CD8-positive, alpha-beta memory T cell (primary cell): ENCODE results near the gene COMMD2. TPM values are rescaled to one million over a fixed set of nuclear protein-coding genes. Genes with fewer than 3 reads are reported as not detected.
A peak's percentile ranks its signal among the peaks of the same experiment; 100 is the strongest.

Experiments
- CTCF ChIA-PET: fragments of 350-600 bp; sonication (Branson Sonifier 250); formaldehyde crosslinking; loops from one replicate; lab custom pipeline; 2021; ENCODE audit warnings: antibody characterized with exemption; lab: Charles Lee
- POLR2A ChIA-PET: fragments of 350-600 bp; sonication (Branson Sonifier 250); formaldehyde crosslinking; loops from one replicate; lab custom pipeline; 2021; ENCODE audit warnings: antibody characterized with exemption; lab: Charles Lee
- DNase-seq, 5 donors: peaks; one replicate each; pipeline versions ENCODE4 v3.0.0 to v3.0.0-alpha.2; 2020 to 2022; ENCODE audit warnings: mixed read lengths in 1 of 5
- H3K27ac ChIP-seq: one replicate; pipeline ENCODE4 v1.7.0; 2013; ENCODE audit warnings: low read depth, mild to moderate bottlenecking, low read length, moderate library complexity
- H3K27me3 ChIP-seq: 2 replicates; pipeline ENCODE4 v1.7.0; 2013; ENCODE audit warnings: low read length, mild to moderate bottlenecking; ENCODE audit not compliant: insufficient read depth, poor library complexity, severe bottlenecking
- H3K36me3 ChIP-seq: 2 replicates; pipeline ENCODE4 v1.7.0; 2013; ENCODE audit warnings: mild to moderate bottlenecking, low read length, moderate library complexity; ENCODE audit not compliant: insufficient read depth
- H3K4me1 ChIP-seq: 2 replicates; pipeline ENCODE4 v1.7.0; 2013; ENCODE audit warnings: mild to moderate bottlenecking, low read length, moderate library complexity; ENCODE audit not compliant: insufficient read depth
- H3K4me3 ChIP-seq: 2 replicates; pipeline ENCODE4 v1.7.0; 2013; ENCODE audit warnings: mild to moderate bottlenecking, low read length
- H3K9me3 ChIP-seq: 2 replicates; pipeline ENCODE4 v1.7.0; 2013; ENCODE audit warnings: mild to moderate bottlenecking, low read length
- H3K27ac Mint-ChIP-seq, 8 donors: one replicate each; pipeline ENCODE4 v1.8.0; 2020 to 2021; ENCODE audit warnings: mixed read lengths in 8 of 8, mild to moderate bottlenecking in 6 of 8, inconsistent platforms in 3 of 8, moderate library complexity in 3 of 8
- H3K27me3 Mint-ChIP-seq, 2 donors: one replicate each; pipeline ENCODE4 v1.8.0; 2020 to 2021; ENCODE audit warnings: mixed read lengths in 2 of 2, mild to moderate bottlenecking in 1 of 2, moderate library complexity in 1 of 2
- H3K36me3 Mint-ChIP-seq, 3 donors: one replicate each; pipeline ENCODE4 v1.8.0; 2020 to 2021; ENCODE audit warnings: mixed read lengths in 3 of 3, inconsistent platforms in 1 of 3, mild to moderate bottlenecking in 1 of 3
- H3K4me1 Mint-ChIP-seq, 3 donors: one replicate each; pipeline ENCODE4 v1.8.0; 2020 to 2021; ENCODE audit warnings: mixed read lengths in 3 of 3, inconsistent platforms in 1 of 3, mild to moderate bottlenecking in 1 of 3
- H3K4me3 Mint-ChIP-seq, 7 donors: one replicate each; pipeline ENCODE4 v1.8.0; 2020 to 2021; ENCODE audit warnings: mixed read lengths in 7 of 7, mild to moderate bottlenecking in 6 of 7, moderate library complexity in 4 of 7, inconsistent platforms in 2 of 7
- H3K9me3 Mint-ChIP-seq, 5 donors: one replicate each; pipeline ENCODE4 v1.8.0; 2020 to 2022; ENCODE audit warnings: mixed read lengths in 5 of 5, mild to moderate bottlenecking in 3 of 5, moderate library complexity in 2 of 5, inconsistent platforms in 1 of 5
- polyA plus RNA-seq: library from polyadenylated mRNA; unstranded; fragments of 300-500 nt; fragmentation: Illumina TruSeq; gene quantifications from one replicate; pipeline ENCODE4 v1.2.3, GENCODE V29; 2021
- total RNA-seq, 2 experiments: library from RNA; stranded (reverse); gene quantifications; one replicate each; pipeline ENCODE4 v1.2.3, GENCODE V29; 2021

COMMD2 gene
- total RNA-seq (10 to 100 TPM; 42.4 to 48.4 TPM), polyA plus RNA-seq (68.4 TPM)

DNA sequence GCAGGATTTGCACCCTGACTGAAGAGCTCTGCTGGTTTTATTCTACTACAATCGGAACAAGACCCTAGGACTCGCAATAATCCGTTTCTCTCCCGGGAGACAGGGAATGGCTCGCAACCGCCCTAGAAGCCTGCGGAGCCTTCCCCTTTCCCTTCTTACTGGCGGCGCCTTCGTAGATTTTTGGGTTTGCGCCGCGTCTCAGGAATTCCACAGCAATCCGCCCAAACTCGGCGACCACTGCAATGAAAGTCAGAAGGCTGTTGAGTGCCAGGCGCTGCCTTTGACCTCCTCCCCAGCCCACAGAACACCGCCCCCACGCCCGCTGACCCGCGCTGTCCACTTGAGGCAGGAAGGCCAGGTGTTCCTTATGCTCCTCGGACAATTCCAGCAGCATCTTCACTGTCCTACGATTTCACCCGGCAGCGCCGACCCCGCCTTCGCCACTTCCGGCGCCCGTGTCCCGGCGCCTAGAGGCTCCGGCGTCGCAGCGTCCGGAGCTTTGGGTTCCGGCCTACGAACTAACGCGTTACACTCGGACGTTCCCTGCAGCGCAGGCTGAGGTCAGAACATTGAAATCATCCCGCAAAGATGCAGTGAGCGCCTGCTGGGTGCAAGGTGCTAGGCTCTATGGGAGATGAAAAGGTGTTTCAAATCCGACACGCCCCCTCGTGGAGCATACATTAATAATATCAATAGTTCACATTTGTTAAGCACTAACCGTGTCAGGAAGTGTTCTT, at the start of gene COMMD2:
TSS of gene COMMD2 (minus strand) at position 439 of the 737 bp plus-strand sequence. CDS start at position 394, 45 bp downstream.
- Mint-ChIP-seq H3K36me3 (peaks cover 1 to 37% (median 14%) of the 10 kb centered on the region in 3 donors), H3K9me3 (no peaks in the 10 kb centered on the region), H3K27ac (peak within 1 kb of the TSS; percentile 93 to 99 (median 95)), H3K27me3 (no peaks in the 10 kb centered on the region), H3K4me1 (peaks cover 33 to 57% (median 46%) of the 10 kb centered on the region in 3 donors), H3K4me3 (peak within 1 kb of the TSS; percentile 92 to 100 (median 95))
- H3K36me3 ChIP-seq, result no peaks in the 10 kb centered on the region
- peaks cover 21% of the 10 kb centered on the region for H3K4me1 ChIP-seq
- ChIA-PET POLR2A (interaction anchor here (2.2 kb wide), 1 partner anchor 61 kb away, joined by 14 read pairs; the partner anchor contains the start of gene RNF13), CTCF (interaction anchor here (0.7 to 2.5 kb wide), 12 partner anchors 9 to 240 kb away, joined by 3 to 13 read pairs (median 5); partner anchors contain the start of gene RNF13)
- H3K27ac ChIP-seq, result peak within 1 kb of the TSS; percentile 71
- H3K27me3 ChIP-seq, result no peaks in the 10 kb centered on the region
- no peaks in the 10 kb centered on the region for H3K9me3 ChIP-seq
- peak; percentile 56 to 75 (median 65) for DNase-seq
- peak within 1 kb of the TSS; percentile 75 for H3K4me3 ChIP-seq

DNA sequence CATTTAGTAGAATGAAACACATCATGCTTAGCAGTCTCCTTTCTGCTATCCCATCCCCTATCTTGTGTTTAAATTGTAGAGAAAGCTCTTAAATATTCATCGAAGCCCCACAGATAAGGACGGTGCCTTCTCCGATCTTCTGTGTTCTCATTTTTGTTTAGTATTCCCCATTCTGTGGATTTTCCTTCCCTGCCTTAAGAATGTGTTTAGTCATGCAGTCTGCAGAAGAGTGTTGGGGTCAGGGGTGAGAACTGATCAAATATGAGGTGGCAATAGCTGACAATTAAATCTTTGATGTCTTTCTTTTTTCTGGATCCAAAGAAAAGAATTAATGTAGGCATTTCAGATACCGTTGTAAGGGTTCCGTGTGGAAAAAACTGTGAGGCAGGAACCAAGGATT, 49.4 kb upstream of the COMMD2 start:
- no peaks in the 10 kb centered on the region for H3K9me3 ChIP-seq
- H3K36me3 Mint-ChIP-seq, result no peaks in the 10 kb centered on the region
- H3K4me3 ChIP-seq, result no peak overlapping the region
- peaks cover 0 to 3% (median 0%) of the 10 kb centered on the region in 3 donors for H3K4me1 Mint-ChIP-seq
- ChIA-PET CTCF (no interaction called here), POLR2A (no interaction called here)
- H3K27me3 ChIP-seq, result no peaks in the 10 kb centered on the region
- H3K27me3 Mint-ChIP-seq, result peaks cover 9 to 36% of the 10 kb centered on the region in 2 donors
- H3K36me3 ChIP-seq, result no peaks in the 10 kb centered on the region
- no peak overlapping the region for H3K27ac ChIP-seq
- no peaks in the 10 kb centered on the region for H3K4me1 ChIP-seq
- peaks cover 0 to 5% (median 3%) of the 10 kb centered on the region in 5 donors for H3K9me3 Mint-ChIP-seq
- no peak overlapping the region for H3K4me3 Mint-ChIP-seq
- H3K27ac Mint-ChIP-seq, result no peak overlapping the region
- DNase-seq, result no peak

DNA sequence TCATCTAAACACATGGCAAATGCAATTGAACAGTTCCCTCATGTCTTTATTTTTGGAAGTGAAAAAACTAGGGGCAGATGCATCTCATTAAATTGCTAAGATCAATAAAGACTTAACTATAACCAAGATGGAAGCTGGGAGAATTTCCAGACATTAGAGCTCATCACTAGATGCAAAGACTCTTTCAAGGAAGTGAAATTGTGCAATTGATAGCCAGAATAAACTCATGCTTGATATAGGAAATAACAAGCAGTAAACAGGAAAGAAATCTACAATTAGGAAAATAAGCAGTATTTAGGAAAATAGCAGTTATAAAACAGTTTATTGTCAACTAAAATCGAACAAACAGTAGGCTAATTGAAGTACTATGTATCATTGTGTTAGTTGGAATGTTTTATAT, 48.9 kb upstream of the COMMD2 start:
- H3K4me3 Mint-ChIP-seq, result no peak overlapping the region
- CTCF ChIA-PET, result interaction anchor here (1.3 kb wide), 1 partner anchor 49 kb away, joined by 4 read pairs; the partner anchor contains the start of gene COMMD2
- H3K36me3 ChIP-seq, result no peaks in the 10 kb centered on the region

DNA sequence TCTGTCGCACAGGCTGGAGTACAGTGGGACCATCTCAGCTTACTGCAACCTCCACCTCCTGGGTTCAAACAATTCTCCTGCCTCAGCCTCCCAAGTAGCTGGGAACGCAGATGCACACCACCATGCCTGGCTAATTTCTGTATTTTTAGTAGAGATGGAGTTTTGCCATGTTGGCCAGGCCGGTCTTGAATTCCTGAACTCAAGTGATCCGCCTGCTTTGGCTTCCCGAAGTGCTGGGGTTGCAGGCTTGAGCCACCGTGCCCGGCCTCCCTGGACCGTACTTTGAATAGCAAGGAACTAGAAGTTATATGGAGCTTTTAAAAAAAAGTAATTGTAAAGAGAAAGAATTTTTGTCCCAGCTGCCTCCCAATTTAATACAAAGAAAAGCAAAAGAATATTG, 48.4 kb upstream of the COMMD2 start:
- no peak overlapping the region for H3K4me3 Mint-ChIP-seq
- Histone ChIP-seq H3K4me3 (no peak overlapping the region), H3K36me3 (no peaks in the 10 kb centered on the region), H3K27me3 (no peaks in the 10 kb centered on the region), H3K4me1 (no peaks in the 10 kb centered on the region), H3K27ac (no peak overlapping the region), H3K9me3 (no peaks in the 10 kb centered on the region)
- no peak overlapping the region for H3K27ac Mint-ChIP-seq
- CTCF ChIA-PET, result interaction anchor here (1.3 kb wide), 1 partner anchor 48 kb away, joined by 4 read pairs; the partner anchor contains the start of gene COMMD2
- H3K4me1 Mint-ChIP-seq, result no peaks in the 10 kb centered on the region
- POLR2A ChIA-PET, result no interaction called here
- H3K36me3 Mint-ChIP-seq, result no peaks in the 10 kb centered on the region
- H3K9me3 Mint-ChIP-seq, result peaks cover 0 to 5% (median 2%) of the 10 kb centered on the region in 5 donors
- H3K27me3 Mint-ChIP-seq, result peaks cover 5 to 27% of the 10 kb centered on the region in 2 donors
- DNase-seq, result no peak

More for the DNA sequence above, 48.9 kb upstream of the COMMD2 start:
- H3K4me1 ChIP-seq, result no peaks in the 10 kb centered on the region
- Mint-ChIP-seq H3K36me3 (no peaks in the 10 kb centered on the region), H3K27me3 (peaks cover 9 to 32% of the 10 kb centered on the region in 2 donors), H3K27ac (no peak overlapping the region), H3K9me3 (peaks cover 0 to 5% (median 2%) of the 10 kb centered on the region in 5 donors), H3K4me1 (no peaks in the 10 kb centered on the region)
- no peak for DNase-seq
- H3K9me3 ChIP-seq, result no peaks in the 10 kb centered on the region
- H3K27ac ChIP-seq, result no peak overlapping the region
- H3K27me3 ChIP-seq, result no peaks in the 10 kb centered on the region
- POLR2A ChIA-PET, result no interaction called here
- H3K4me3 ChIP-seq, result no peak overlapping the region

DNA sequence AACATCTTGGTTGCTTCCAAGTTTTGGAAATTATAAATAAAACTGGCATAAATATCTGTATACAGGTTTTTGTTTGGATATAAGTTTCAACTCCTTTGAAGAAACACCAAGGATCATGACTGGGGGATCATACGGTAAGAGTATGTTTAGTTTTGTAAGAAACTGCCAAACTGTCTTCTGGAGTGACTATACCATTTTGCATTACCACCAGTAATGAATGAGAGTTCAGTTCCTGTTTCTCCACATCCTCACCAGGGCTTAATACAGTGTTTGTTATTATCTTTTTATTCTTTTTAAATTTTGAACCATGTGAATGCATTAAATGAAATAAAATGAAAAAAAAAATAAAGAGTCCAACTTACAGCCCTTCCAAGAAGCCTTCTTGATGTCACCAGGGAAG, 43.7 kb upstream of the COMMD2 start:
- H3K9me3 Mint-ChIP-seq, result peaks cover 0 to 3% (median 0%) of the 10 kb centered on the region in 5 donors

DNA sequence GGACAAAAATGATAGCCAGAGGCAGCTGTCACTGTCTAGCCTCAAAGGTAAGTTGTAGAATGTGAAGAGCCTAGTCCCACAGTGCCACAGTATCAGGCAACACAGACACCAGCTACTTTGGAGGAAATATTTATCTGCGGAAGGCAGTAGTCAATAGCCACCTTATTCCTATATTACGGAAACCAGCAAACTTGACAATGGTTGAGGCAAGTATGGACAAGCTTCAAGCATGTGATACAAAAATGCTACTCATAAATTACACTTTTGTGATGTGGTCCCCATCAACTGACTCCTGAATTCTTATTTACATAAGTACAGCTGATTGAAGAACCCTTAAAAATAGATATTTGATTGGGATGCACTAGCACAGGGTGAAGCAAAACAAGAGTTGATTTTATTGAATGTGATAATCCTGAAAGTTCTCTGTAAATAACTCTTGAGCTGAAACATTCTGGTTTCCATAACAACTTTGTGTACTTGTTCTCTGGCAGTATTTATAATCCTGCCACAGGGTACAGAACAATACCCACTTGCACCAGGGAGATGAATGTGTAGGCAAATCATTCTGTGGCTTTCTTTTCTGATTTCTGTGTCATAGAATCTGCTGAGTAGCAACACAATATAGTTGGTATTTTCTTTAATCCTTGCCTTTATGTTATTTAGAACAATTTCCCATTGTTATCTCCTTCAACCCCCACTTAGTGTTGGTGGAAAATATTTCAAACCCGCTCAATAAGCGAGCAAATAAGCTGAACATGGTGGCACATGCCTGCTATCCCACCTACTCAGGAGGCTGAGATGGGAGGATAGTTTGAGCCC, 40.4 kb upstream of the COMMD2 start, which contains the start of gene ANKUB1:
TSS of gene ANKUB1 (minus strand) at position 103 of the 819 bp plus-strand sequence. CDS start 188 bp downstream, outside the sequence.
- Mint-ChIP-seq H3K27me3 (peaks cover 18 to 47% of the 10 kb centered on the region in 2 donors), H3K27ac (no peak within 1 kb of the TSS), H3K4me3 (no peak within 1 kb of the TSS), H3K36me3 (no peaks in the 10 kb centered on the region), H3K9me3 (no peaks in the 10 kb centered on the region), H3K4me1 (no peaks in the 10 kb centered on the region)
- Histone ChIP-seq H3K36me3 (no peaks in the 10 kb centered on the region), H3K27me3 (no peaks in the 10 kb centered on the region), H3K4me1 (no peaks in the 10 kb centered on the region), H3K4me3 (no peak within 1 kb of the TSS), H3K9me3 (no peaks in the 10 kb centered on the region), H3K27ac (no peak within 1 kb of the TSS)
- ChIA-PET CTCF (interaction anchor here (1.1 kb wide), 1 partner anchor 15 kb away, joined by 3 read pairs; no protein-coding TSS in a partner anchor), POLR2A (interaction anchor here (0.7 kb wide), 1 partner anchor 960 kb away, joined by 4 read pairs; no protein-coding TSS in a partner anchor)
- no peak for DNase-seq

More for the DNA sequence above, 43.7 kb upstream of the COMMD2 start:
- no peaks in the 10 kb centered on the region for H3K4me1 Mint-ChIP-seq
- H3K27me3 Mint-ChIP-seq, result peaks cover 14 to 39% of the 10 kb centered on the region in 2 donors
- Histone ChIP-seq H3K4me3 (no peak overlapping the region), H3K36me3 (no peaks in the 10 kb centered on the region), H3K4me1 (no peaks in the 10 kb centered on the region), H3K27me3 (no peaks in the 10 kb centered on the region), H3K27ac (no peak overlapping the region), H3K9me3 (no peaks in the 10 kb centered on the region)
- POLR2A ChIA-PET, result no interaction called here
- CTCF ChIA-PET, result interaction anchor here (2.4 kb wide), 1 partner anchor 13 kb away, joined by 11 read pairs; no protein-coding TSS in a partner anchor
- DNase-seq, result no peak
- H3K4me3 Mint-ChIP-seq, result no peak overlapping the region
- H3K27ac Mint-ChIP-seq, result no peak overlapping the region
- no peaks in the 10 kb centered on the region for H3K36me3 Mint-ChIP-seq

DNA sequence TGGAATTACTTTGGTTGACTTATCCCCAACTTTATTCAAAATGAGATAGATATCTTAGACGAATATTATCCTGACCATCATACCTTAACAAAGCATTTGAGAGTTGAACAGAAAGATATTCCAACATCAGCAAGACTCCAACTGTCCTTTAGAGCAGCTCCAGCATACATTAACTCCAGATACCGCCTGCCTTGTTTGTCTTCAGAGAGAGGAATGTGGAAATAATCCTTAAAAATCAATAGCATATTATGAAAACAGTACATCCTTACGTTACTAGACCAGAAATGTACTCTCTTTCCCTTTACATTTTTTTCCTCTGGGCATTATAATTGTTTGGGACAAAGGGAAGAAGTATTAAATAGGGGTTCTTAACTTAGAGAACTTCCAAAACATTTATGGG, 38.4 kb upstream of the COMMD2 start:
- H3K27me3 ChIP-seq, result no peaks in the 10 kb centered on the region
- no peak overlapping the region for H3K27ac ChIP-seq
- H3K36me3 Mint-ChIP-seq, result peaks cover 0 to 1% (median 0%) of the 10 kb centered on the region in 3 donors
- no peak overlapping the region for H3K4me3 ChIP-seq
- no peak overlapping the region for H3K27ac Mint-ChIP-seq
- no peaks in the 10 kb centered on the region for H3K36me3 ChIP-seq
- no peaks in the 10 kb centered on the region for H3K9me3 Mint-ChIP-seq
- ChIA-PET POLR2A (no interaction called here), CTCF (no interaction called here)
- DNase-seq, result no peak
- peaks cover 19 to 57% of the 10 kb centered on the region in 2 donors for H3K27me3 Mint-ChIP-seq
- no peak overlapping the region for H3K4me3 Mint-ChIP-seq
- no peaks in the 10 kb centered on the region for H3K4me1 Mint-ChIP-seq
- H3K9me3 ChIP-seq, result no peaks in the 10 kb centered on the region
- H3K4me1 ChIP-seq, result no peaks in the 10 kb centered on the region
